CD14-positive monocyte (primary cell): ENCODE data around the gene NLRX1. TPM values are rescaled to one million over a fixed set of nuclear protein-coding genes. Genes with fewer than 3 reads are reported as not detected.
A peak's percentile ranks its signal among the peaks of the same experiment; 100 is the strongest.

ENCODE experiments used
- DNase-seq, 3 donors: peaks; one replicate each; pipeline ENCODE4 v3.0.0-alpha.2; 2011 to 2022
- H2AFZ ChIP-seq: 2 replicates; pipeline ENCODE4 v1.6.0; 2012; ENCODE audit warnings: mild to moderate bottlenecking, low read depth, low read length, inconsistent platforms; ENCODE audit not compliant: insufficient read depth, poor library complexity, severe bottlenecking
- H3K27ac ChIP-seq, 2 donors: 1 replicate in 1 of 2; 2 replicates in 1 of 2; pipeline ENCODE4 v1.5.1; 2012 to 2013; ENCODE audit warnings: low read length in 2 of 2, control low read depth in 1 of 2, inconsistent platforms in 1 of 2, low read depth in 1 of 2, mild to moderate bottlenecking in 1 of 2
- H3K27me3 ChIP-seq, 2 donors: one replicate each; pipeline versions ENCODE4 v1.6.0 to v1.6.1; 2011 to 2013; ENCODE audit warnings: low read length in 2 of 2; ENCODE audit not compliant: control insufficient read depth in 2 of 2, insufficient read depth in 2 of 2
- H3K36me3 ChIP-seq, 2 donors: replicated peaks in 1 of 2; 1 replicate in 1 of 2; 2 replicates in 1 of 2; pipeline versions ENCODE4 v1.5.1 to v1.6.1; 2012 to 2013; ENCODE audit warnings: low read length in 2 of 2, control low read depth in 1 of 2, inconsistent platforms in 1 of 2, mild to moderate bottlenecking in 1 of 2; ENCODE audit not compliant: insufficient read depth in 2 of 2, control insufficient read depth in 1 of 2
- H3K4me1 ChIP-seq, 2 donors: 1 replicate in 1 of 2; 2 replicates in 1 of 2; pipeline versions ENCODE4 v1.5.1 to v1.6.1; 2012 to 2013; ENCODE audit warnings: low read length in 2 of 2, control low read depth in 1 of 2, inconsistent platforms in 1 of 2, mild to moderate bottlenecking in 1 of 2, moderate library complexity in 1 of 2; ENCODE audit not compliant: insufficient read depth in 2 of 2, control insufficient read depth in 1 of 2
- H3K4me2 ChIP-seq: replicated peaks from 2 replicates; pipeline ENCODE3; 2012; ENCODE audit warnings: low read length, moderate library complexity, mild to moderate bottlenecking; ENCODE audit not compliant: poor library complexity, severe bottlenecking; ENCODE audit errors: extremely low read depth
- H3K4me3 ChIP-seq, 3 experiments: fragments of 200-600 bp in 1 of 3; sonication (generic) in 1 of 3; replicated peaks in 1 of 3; 1 replicate in 2 of 3; 2 replicates in 1 of 3; pipeline ENCODE4 v1.5.1; 2011 to 2013; ENCODE audit warnings: low read length in 3 of 3, mild to moderate bottlenecking in 3 of 3, control low read depth in 2 of 3, low read depth in 2 of 3, inconsistent platforms in 1 of 3, moderate library complexity in 1 of 3
- H3K79me2 ChIP-seq: 2 replicates; pipeline ENCODE4 v1.6.0; 2012; ENCODE audit warnings: mild to moderate bottlenecking, control low read depth, inconsistent platforms, low read length, moderate library complexity; ENCODE audit not compliant: insufficient read depth
- H3K9ac ChIP-seq: 2 replicates; pipeline ENCODE4 v1.6.0; 2017; ENCODE audit warnings: low read length, mild to moderate bottlenecking; ENCODE audit not compliant: insufficient read depth, poor library complexity, severe bottlenecking
- H3K9me3 ChIP-seq, 2 donors: replicated peaks in 1 of 2; 1 replicate in 1 of 2; 2 replicates in 1 of 2; pipeline versions ENCODE4 v1.5.1 to v1.6.1; 2012 to 2013; ENCODE audit warnings: low read length in 2 of 2, control low read depth in 1 of 2; ENCODE audit not compliant: control insufficient read depth in 1 of 2, insufficient read depth in 1 of 2
- H4K20me1 ChIP-seq: 2 replicates; pipeline ENCODE4 v1.6.0; 2012; ENCODE audit warnings: mild to moderate bottlenecking, low read length, control low read depth, moderate library complexity; ENCODE audit not compliant: insufficient read depth
- H3K27ac Mint-ChIP-seq, 7 donors: one replicate each; pipeline ENCODE4 v1.8.0; 2020; ENCODE audit warnings: mild to moderate bottlenecking in 7 of 7, mixed read lengths in 7 of 7, moderate library complexity in 6 of 7, inconsistent platforms in 2 of 7
- H3K27me3 Mint-ChIP-seq, 3 donors: one replicate each; pipeline ENCODE4 v1.8.0; 2021 to 2022; ENCODE audit warnings: low read depth in 3 of 3, mild to moderate bottlenecking in 3 of 3, mixed read lengths in 3 of 3, moderate library complexity in 3 of 3, inconsistent platforms in 1 of 3
- H3K36me3 Mint-ChIP-seq, 2 donors: one replicate each; pipeline ENCODE4 v1.8.0; 2020; ENCODE audit warnings: mixed read lengths in 2 of 2, inconsistent platforms in 1 of 2, mild to moderate bottlenecking in 1 of 2
- H3K4me1 Mint-ChIP-seq: one replicate; pipeline ENCODE4 v1.8.0; 2020; ENCODE audit warnings: mild to moderate bottlenecking, mixed read lengths
- H3K4me3 Mint-ChIP-seq, 2 donors: one replicate each; pipeline ENCODE4 v1.8.0; 2020; ENCODE audit warnings: mild to moderate bottlenecking in 2 of 2, mixed read lengths in 2 of 2, moderate library complexity in 1 of 2
- H3K9me3 Mint-ChIP-seq, 7 donors: one replicate each; pipeline ENCODE4 v1.8.0; 2020 to 2022; ENCODE audit warnings: mixed read lengths in 7 of 7, mild to moderate bottlenecking in 6 of 7, moderate library complexity in 6 of 7, inconsistent platforms in 2 of 7
- WGBS: methylation state at CpG from one replicate; pipeline ENCODE4 v1.1.5; 2013; ENCODE audit warnings: missing lambda C conversion rate; ENCODE audit not compliant: insufficient coverage; 5-methylcytosine and 5-hydroxymethylcytosine counted together
- intact Hi-C, 2 donors: fragments of 100-400 bp; cut with micrococcal nuclease; formaldehyde crosslinking; loops; one replicate each; pipeline versions ENCODE4 v1.15.0 to v1.15.1; 2023
- polyA plus RNA-seq, 3 donors: library from polyadenylated mRNA; depleted of rRNA in 1 of 3; unstranded in 2 of 3; stranded (reverse) in 1 of 3; fragments of 300-500 nt in 2 of 3; fragments of >200 nt in 1 of 3; fragmentation: Illumina TruSeq in 2 of 3; gene quantifications; 1 replicate in 2 of 3; 2 replicates in 1 of 3; pipeline ENCODE4 v1.2.3, GENCODE V29; 2012 to 2021
- TF ChIP-seq, protein P1 (sequence below): fragments of 200-600 bp; IDR thresholded peaks from one replicate; pipeline ENCODE4 v1.8.0; 2022; ENCODE audit warnings: antibody characterized with exemption, mild to moderate bottlenecking

Gene NLRX1
- polyA plus RNA-seq, 3 donors: 13.7 to 15.5 (median 14.2) TPM

GRCh38 chr11:119205080-119205479, 36.6 kb downstream of the NLRX1 start:
- intact Hi-C loops: no loop called here
- H3K9ac ChIP-seq: no peak overlapping the region

DNA sequence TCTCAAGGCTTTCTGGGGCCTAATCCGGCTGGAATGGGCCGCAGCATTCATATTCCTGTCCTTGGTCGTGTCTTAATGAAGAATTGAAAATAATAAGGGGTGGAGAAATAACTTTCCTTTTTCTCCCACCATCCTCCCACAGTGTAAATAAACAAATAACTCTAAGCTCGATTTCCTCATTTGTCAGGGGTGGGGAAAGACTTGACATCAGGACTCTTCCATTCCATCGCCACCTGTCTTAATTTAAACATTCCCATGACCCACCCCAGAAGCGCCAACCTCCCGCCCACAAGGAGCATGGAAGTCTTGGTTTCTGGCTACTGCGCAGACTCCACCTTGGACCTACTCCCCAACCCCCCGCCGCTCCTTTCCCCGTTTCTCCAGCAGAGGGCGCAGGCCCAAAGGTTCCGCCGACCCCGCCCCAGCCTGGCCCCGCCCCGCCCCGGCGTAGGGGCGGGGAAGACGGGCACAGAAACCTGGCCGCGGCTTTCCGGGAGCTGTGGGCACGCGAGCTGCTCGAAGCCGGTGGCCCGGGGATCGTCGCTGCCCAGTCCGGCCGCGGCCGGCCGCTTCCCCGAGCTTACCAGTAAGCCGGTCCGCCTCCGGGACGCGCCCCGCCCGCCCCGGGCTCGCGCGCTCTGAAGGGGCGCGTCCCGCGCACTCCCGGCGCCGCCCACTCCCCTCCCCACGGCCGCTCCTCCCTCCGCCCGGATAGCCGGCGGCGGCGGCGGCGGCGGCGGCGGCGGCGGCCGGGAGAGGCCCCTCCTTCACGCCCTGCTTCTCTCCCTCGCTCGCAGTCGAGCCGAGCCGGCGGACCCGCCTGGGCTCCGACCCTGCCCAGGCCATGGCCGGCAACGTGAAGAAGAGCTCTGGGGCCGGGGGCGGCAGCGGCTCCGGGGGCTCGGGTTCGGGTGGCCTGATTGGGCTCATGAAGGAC, 37.3 kb downstream of the NLRX1 start, which contains the start of gene CBL:
Gene CBL, plus strand, starts transcription at position 766 of the 937 bp plus-strand sequence. Its CDS starts 79 bp downstream, at position 845.
- DNase-seq: peak; percentile 87 to 89 (median 87)
- peaks cover 45% of the 10 kb centered on the region for H3K4me1 Mint-ChIP-seq
- intact Hi-C loops: no loop called here
- no peaks in the 10 kb centered on the region for H3K27me3 ChIP-seq
- H4K20me1 ChIP-seq: peaks cover 42% of the 10 kb centered on the region
- peak within 1 kb of the TSS; percentile 76 for H2AFZ ChIP-seq
- H3K9me3 ChIP-seq: no peaks in the 10 kb centered on the region
- H3K4me3 Mint-ChIP-seq: peak within 1 kb of the TSS; percentile 97 to 99
- H3K36me3 Mint-ChIP-seq: peaks cover 0 to 3% of the 10 kb centered on the region in 2 donors
- under 1% methylated on average over 66 of the region's 88 CpGs for WGBS
- H3K4me3 ChIP-seq: peak within 1 kb of the TSS; percentile 85 to 99 (median 96)
- peak within 1 kb of the TSS; percentile 96 for H3K4me2 ChIP-seq
- peak within 1 kb of the TSS; percentile 93 to 98 (median 96) for H3K27ac Mint-ChIP-seq
- peak within 1 kb of the TSS; percentile 78 to 81 for H3K27ac ChIP-seq
- no peaks in the 10 kb centered on the region for H3K36me3 ChIP-seq
- H3K9ac ChIP-seq: peak within 1 kb of the TSS; percentile 78
- no peaks in the 10 kb centered on the region for H3K27me3 Mint-ChIP-seq
- H3K4me1 ChIP-seq: peaks cover 43 to 53% of the 10 kb centered on the region in 2 donors
- no peaks in the 10 kb centered on the region for H3K9me3 Mint-ChIP-seq
- H3K79me2 ChIP-seq: peaks cover 47% of the 10 kb centered on the region
- TF ChIP-seq, protein P1, sequence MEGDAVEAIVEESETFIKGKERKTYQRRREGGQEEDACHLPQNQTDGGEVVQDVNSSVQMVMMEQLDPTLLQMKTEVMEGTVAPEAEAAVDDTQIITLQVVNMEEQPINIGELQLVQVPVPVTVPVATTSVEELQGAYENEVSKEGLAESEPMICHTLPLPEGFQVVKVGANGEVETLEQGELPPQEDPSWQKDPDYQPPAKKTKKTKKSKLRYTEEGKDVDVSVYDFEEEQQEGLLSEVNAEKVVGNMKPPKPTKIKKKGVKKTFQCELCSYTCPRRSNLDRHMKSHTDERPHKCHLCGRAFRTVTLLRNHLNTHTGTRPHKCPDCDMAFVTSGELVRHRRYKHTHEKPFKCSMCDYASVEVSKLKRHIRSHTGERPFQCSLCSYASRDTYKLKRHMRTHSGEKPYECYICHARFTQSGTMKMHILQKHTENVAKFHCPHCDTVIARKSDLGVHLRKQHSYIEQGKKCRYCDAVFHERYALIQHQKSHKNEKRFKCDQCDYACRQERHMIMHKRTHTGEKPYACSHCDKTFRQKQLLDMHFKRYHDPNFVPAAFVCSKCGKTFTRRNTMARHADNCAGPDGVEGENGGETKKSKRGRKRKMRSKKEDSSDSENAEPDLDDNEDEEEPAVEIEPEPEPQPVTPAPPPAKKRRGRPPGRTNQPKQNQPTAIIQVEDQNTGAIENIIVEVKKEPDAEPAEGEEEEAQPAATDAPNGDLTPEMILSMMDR: peak; percentile 92

More at GRCh38 chr11:119205080-119205479, 36.6 kb downstream of the NLRX1 start:
- 0% methylated on average over 3 of the region's 10 CpGs for WGBS
- Histone ChIP-seq H2AFZ (no peak overlapping the region), H4K20me1 (peaks cover 34% of the 10 kb centered on the region), H3K4me1 (peaks cover 42 to 53% of the 10 kb centered on the region in 2 donors), H3K36me3 (no peaks in the 10 kb centered on the region), H3K27me3 (no peaks in the 10 kb centered on the region), H3K79me2 (peaks cover 39% of the 10 kb centered on the region), H3K9me3 (no peaks in the 10 kb centered on the region), H3K27ac (peak overlapping the region; percentile 78 to 81), H3K4me3 (peak overlapping the region in 2 of 3 experiments; percentile 96 to 99), H3K4me2 (peak overlapping the region; percentile 96)
- Mint-ChIP-seq H3K4me1 (peaks cover 43% of the 10 kb centered on the region), H3K27ac (peak overlapping the region; percentile 93 to 98 (median 96)), H3K36me3 (peaks cover 0 to 3% of the 10 kb centered on the region in 2 donors), H3K4me3 (peak overlapping the region; percentile 80 to 93), H3K9me3 (no peaks in the 10 kb centered on the region), H3K27me3 (no peaks in the 10 kb centered on the region)
- TF ChIP-seq, protein P1: no peak
- DNase-seq: peak; percentile 42 to 82 (median 79)
